NCI-H526 treated with DMSO at 0.1 percent for 48 hours (cell line): Measurements from ENCODE around the gene WASHC2A.
"Not testable (repeated sequence)": the region's sequence is repeated elsewhere in the genome, so short reads cannot be mapped to it uniquely, and the experiment has no call there.

Experiments
- DNase-seq: peaks from one replicate; lab custom pipeline; 2025; lab: John Stamatoyannopoulos, UW

Gene WASHC2A

DNA sequence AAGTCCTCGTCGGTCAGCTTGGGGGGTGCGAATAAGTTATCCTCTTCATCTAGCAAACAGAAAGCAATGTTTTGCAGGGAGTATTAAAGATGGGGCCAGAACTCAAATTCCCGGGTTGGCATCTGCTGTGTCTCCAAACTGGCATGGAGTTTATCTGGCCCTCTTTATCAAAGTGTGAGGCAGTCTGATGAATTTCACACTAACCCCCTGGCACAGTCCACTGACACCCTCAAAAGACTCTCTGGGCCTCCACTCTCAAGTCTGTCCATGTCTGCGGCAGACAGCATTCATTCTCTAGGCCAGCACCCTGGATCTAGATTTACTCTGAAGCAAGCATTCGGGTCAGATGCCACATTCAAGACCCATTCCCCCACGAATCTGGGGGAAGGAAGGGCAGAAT is 6.2 kb upstream of the WASHC2A start:
- DNase-seq: not testable (repeated sequence)

DNA sequence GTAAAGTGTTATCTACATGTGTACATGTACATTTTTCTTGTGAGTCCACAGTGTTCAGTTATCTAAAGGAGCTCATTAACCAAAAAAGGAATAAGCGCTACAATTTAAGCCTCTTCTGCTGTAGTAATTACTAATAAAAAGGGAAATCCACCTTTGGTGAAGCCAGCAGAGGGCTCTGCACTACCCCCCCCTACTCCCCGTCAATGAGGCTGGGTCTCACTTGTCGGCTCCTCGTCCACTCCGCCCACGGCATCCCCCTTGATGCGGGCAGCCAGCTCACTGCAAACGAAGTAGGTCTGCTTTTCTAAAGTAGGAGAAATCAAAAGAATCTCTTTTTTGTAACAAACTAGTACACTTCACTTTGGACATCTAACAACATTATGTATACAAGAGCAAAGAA is 4.7 kb upstream of the WASHC2A start:
- no peak for DNase-seq

DNA sequence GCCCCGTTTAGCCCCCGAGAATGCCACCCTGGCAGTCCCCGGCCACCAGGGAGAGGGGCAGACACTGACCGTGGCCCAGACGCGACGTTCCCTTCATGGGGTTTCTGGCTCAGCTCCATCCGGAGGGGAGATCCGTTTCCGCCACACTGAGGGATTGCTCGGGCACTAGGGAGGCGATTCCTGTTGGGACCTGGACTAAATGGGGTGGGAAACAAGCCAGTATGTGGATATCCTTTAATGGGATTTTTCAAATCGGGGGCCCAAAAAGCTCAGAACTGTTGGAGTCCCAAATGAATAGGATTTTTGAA is 552 bp downstream of the WASHC2A start:
- not testable (repeated sequence) for DNase-seq

DNA sequence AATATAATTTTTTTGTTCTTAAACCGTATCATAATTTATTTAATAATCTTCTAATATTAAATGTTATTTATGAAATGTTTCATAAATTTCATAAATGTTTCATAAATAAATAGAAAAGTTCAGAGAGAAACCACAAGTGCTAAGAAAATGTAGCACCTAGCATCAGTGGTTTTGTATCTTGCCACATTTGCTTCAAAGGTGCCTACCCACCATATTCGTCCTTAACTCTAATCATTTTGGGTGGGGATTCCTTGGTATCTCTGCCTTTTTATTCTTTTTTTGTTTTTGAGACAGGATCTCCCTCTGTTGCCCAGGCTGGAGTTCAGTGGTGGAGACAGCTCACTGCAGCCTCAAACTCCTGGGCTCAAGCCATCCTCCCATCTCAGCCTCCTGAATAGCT is 7.4 kb downstream of the WASHC2A start:
- DNase-seq: not testable (repeated sequence)

DNA sequence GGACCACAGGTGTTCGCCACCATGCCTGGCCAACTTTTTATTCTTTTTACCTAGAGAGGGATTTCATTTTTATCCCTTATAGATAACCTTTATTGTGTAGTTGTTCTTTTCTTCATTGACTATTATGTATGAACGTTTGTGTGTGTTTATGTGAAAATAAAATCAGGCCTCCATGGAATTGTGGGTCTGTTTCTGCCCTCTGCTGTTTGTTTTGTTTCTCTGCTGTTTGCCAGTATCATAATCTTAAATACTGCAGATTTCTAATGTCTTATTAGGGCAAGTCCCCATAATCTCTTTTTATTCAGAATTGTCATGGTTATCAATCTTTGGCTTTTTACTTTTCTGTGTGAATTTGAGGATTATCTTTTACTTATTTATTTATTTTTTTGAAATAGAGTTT is 7.8 kb downstream of the WASHC2A start:
- DNase-seq: not testable (repeated sequence)

DNA sequence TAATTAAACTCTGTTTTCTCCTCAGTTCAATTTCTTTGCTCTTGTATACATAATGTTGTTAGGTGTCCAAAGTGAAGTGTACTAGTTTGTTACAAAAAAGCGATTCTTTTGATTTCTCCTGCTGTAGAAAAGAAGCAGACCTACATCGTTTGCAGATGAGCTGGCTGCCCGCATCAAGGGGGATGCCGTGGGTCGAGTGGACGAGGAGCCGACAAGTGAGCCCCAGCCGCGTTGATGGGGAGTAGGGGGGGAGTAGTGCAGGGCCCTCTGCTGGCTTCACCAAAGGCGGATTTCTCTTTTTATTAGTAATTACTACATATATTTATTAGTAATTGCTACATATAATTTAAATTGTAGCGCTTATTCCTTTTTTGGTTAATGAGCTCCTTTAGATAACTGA is 23.6 kb downstream of the WASHC2A start:
- not testable (repeated sequence) for DNase-seq

DNA sequence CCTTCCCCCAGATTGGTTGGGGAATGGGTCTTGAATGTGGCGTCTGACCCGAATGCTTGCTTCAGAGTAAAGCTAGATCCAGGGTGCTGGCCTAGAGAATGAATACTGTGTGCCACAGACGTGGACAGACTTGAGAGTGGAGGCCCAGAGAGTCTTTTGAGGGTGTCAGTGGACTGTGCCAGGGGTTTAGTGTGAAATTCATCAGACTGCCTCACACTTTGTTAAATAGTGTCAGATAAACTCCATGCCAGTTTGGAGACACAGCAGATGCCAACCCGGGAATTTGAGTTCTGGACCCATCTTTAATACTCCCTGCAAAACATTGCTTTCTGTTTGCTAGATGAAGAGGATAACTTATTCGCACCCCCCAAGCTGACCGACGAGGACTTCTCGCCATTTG is 25.2 kb downstream of the WASHC2A start:
- not testable (repeated sequence) for DNase-seq

DNA sequence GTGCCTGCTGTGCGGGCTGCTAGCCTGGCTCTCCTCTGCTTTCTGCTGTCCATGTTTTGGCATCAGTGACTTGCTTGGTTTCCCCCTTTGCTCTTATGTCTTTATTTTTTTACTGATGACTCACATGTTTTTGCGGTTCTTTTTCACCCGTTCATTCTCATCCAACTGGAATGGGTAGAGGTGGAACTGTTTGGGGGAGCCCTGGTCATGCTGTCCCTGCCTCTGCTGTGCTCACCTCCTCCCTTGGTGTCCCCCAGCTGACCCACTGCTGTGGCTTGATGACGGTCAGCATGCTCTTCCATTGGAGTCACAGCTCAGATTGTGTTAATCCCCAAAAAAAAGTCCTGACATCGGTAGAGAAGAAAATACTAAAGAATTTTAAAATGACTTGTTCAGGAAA is 26.9 kb downstream of the WASHC2A start:
- DNase-seq: not testable (repeated sequence)

DNA sequence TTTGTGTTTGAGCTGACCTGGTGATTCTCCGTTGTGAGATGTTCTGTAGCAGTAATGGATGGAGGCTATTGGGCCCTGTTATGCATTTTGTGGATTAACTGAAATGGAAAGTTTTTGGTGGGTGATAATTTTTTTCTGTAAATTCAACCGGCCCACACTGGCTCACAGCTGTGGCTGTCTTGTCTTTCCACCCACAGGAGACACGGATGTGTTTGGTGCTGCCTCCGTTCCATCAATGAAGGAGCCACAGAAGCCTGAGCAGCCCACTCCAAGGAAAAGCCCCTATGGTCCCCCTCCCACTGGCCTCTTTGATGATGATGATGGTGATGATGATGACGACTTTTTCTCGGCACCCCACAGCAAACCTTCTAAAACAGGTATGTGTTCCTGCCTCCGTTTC is 27.6 kb downstream of the WASHC2A start:
- not testable (repeated sequence) for DNase-seq

DNA sequence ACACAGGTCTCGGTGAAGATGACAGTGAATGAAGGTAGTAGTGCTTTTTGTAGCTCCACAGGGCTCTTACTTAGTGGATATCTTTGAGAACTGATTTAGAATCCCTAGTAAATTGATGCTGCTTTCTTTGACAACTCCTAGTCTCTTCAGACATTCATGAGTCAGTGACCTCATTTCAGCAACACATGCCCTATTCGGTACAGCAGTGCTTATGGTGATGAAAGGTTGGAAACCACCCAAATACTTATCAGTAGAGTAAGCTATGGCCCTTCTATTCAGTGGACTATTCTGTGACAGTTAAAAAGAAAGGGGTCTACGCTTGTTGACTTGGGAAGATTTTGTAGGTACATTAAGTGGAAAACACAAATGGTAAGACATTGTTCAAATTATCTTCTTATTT is 29.0 kb downstream of the WASHC2A start:
- not testable (repeated sequence) for DNase-seq

DNA sequence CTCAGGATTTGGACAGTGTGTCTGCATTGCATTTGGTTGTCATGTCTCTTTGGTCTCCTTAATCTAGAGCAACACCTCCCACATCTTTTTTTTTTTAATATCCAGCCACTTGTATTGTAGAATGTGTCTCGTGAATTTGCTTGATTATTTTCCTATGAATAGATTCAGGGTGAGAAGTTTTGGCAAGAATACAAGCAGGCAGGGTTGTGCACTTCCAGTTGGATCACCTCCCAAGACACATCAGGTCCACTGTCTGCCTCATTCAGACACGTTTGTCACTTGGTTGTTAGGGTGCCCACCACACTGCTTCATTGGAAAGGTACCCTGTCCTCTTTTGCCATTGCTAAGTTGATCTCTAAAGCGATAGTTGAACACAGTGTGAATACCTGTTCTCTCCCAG is 30.9 kb downstream of the WASHC2A start:
- DNase-seq: not testable (repeated sequence)

DNA sequence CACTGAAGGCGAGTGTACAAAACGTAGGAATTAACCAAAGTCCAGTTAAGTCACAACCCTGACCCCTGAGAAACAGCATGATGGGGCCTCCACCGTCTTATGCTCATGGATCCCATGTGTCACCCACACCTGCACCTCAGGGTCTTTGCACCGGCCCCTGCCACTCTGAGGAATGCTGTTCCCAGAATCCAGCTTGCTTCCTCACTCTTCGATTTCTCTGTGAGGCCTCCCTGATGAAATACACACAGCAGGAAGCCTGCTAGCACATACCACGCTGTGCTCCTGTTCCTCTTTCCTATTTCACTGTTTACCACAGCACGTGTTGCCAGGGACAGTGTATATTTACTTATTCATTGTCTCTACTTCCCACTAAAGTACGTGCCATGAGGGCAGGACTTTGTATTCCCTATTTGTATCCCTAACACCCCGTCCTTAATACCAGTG is 33.4 kb downstream of the WASHC2A start:
- not testable (repeated sequence) for DNase-seq

DNA sequence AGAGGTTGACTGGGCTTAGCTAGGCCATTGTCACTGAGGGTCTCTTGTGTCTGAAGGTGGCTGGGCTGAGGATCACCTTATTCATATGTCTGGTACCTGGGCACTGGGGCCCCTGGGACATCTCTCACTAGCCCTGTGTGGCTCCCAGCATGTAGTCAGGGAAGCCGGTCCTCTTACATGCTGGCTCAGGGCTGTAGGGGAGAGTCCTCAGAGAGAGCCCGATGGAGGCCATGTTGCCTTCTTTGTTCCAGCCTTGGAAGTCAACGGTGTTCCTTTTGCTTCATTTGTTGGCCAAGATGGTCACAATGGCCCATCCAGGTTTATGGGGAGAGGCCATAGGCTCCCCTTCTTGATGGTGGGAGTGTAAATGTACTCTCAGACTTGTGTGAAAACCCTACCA is 34.0 kb downstream of the WASHC2A start:
- not testable (repeated sequence) for DNase-seq

DNA sequence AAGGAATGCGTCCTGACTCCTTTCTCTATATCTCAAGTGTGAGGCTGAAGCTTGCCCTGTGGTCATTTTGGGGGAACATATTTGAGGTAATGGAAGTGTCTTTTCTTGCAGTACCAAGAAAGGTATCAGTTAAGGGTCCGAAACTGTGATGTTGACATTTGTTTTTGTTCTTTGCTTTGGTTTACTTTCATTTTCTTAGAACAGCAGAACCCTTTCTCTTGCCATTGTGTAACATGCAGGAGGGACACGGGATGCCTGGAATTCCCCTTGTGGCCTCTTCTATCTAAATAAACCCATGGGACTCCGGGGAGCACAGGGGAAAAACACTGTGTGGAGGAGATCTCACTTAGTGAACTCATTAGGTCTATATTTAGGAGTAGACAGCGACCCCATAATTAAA is 34.5 kb downstream of the WASHC2A start:
- DNase-seq: not testable (repeated sequence)

DNA sequence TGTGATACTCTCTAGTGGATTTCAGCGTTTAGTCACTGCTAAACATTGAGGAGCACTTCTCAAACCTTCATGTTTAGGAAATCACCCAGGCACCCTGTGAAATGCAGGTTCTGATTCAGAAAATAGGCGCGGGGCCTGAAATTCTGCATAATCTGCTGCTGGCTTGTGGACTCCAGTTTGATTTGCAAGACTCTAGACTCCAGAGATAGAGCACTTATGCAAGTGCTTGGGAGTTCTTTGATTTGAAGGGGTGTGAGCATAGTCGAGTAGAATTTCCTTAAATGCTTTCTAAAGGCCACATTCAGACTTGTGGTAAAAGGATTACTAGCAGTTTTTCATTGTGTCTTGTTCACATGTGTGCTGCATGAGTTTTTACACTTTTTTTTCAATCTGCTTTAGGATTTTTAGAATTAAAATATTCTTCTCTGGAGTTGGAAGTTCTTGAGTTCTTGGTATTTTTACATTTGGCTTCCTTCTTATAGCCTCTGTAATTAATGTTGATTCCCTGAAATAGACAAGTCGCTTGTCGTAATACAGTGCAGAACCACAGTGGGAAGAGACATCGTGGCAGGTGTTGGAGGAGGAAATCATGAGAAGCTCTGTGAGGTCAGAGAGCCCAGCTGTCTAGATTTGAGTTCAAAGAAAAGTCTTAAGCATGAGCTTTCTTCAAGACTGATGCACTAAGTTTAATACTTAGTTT is 41.4 kb downstream of the WASHC2A start:
- DNase-seq: not testable (repeated sequence)

DNA sequence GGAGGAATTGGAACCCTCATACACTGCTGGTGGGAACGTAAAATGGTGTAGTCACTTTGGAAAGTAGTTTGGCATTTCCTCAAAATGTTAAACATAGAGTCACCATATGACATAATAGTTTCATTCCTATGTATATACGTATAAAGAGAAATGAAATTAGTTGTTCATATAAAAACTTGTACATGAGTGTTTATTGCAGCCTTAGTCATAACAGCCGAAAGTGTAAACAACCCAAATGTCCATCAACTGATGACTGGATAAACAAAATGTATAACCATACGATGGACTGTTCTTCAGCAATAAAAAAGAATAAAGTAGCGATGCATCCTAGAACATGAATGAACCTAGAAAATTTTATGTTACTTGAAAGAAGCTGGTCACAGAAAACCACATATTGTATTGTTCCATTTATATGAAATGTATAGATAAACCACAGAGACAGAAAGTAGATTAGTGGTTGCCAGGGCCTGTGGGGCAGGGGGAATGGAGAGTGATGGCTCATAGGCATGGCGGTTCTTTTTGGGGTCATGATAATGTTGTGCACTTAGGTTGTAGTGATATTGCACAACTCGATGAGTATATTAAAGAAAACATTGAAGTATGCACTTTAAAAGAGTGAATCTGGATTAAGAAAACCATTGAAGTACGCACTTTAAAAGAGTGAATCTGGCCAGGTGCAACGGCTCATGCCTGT is 44.8 kb downstream of the WASHC2A start:
- DNase-seq: not testable (repeated sequence)

DNA sequence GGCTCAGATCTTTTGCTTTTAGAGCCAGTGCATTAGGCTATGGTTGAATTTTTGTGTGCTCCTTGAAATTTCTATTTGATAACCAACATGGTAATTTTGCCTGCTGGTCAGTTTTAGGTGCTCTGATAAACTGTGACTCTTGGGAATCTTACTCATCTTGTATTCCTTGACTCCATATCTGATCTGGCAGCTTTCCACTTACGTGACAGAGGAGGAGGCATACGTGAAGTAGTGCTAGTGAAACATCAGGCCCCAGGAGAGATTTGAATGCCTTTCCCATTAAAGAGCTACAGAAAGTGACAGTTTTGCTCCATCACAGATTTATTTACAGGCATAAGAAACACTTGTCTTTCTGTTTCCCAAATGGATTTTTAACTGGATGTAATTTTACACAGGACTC is 59.0 kb downstream of the WASHC2A start:
- DNase-seq: not testable (repeated sequence)

DNA sequence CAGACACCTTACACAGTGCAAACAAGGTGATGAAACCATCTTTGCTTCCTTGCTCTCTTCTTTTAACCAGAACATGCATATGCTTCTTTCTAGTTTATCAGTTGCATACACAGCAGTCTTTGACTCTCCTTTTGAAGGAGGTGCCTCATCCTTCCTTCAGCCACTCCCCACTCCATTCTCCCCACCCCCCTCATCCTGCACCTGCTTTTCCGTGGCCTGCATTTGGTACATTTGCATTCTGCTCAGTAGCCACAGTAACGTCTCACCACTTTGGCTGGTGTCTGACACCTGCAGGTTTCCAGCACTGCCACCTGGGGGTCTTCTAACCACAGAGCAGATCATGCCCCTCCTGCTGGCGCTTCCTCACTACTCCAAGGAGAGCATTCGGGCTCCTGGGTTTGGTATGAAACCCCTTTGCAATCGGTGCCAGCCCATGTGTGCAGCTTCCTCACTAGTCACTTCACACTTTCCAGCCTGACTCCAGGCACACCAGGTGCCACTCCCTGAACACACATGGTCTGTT is 60.1 kb downstream of the WASHC2A start:
- DNase-seq: peak; percentile 29

DNA sequence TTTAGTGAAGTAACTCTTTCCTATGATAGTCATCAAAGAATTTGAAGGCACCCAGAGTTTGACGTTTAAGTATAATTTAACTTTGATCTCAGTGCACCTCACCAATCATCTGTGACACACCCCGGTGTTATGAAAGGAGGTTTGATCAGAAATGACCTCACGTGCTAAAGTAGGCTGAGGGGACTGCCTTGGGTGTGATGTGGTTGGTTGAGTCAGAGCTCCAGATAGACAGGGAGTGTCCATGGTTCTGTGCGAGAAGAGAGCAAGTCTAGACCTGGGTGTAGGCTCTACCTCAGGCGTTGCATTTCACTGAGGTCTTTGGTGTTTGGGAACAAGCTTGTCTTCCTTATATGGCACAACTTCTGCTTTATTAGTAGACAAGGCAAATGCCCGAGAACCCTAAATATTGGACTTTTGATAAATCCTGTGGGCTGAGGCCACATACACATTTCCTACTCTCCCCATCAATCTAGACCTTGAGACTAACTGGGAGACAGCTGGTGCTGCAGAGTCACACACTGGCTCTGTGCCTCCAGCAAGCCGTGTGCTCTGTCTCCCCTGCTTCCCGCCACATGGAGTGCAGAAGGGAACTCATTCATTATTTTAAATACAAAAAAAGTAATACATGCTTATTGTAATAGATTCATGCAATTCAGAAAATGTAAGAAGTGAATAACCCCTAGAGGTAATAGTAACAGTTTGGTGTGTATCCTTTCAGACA is 63.7 kb downstream of the WASHC2A start:
- DNase-seq: not testable (repeated sequence)

DNA sequence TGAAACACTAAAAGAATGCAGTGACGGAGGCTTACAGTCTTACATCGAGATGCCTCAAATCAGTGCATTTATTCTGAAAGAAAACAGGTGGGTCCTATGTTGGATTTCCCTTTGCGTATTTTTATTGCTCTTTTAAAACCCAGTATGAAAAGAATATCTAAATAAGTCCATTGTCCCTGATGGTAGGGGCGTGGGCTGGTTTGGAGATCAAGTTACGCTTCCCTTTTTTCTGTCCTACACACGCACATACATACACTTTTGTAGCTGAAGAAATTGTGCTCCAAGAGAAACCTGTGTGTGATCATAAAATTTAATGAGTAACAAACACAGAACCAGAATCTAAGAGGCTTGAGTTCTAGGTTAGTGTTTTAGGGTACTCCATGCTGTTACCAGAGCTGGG is 64.6 kb downstream of the WASHC2A start:
- peak; percentile 26 for DNase-seq

DNA sequence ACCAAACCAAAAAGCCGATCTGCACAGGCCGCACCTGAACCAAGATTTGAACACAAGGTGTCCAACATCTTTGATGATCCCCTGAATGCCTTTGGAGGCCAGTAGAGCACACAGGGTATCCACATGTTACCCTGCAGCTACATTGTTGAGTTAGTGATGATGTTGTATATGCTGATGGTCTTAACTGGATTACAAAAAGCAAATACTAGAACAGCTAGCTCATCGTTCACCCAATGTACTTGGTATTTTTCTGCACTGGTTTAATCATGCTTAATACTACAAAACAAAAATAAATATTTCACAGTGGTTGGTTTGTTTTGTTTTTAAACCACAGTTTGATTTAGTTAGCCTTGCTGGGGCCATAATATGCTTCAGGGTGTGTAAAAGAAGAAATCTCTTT is 65.1 kb downstream of the WASHC2A start:
- DNase-seq: not testable (repeated sequence)

DNA sequence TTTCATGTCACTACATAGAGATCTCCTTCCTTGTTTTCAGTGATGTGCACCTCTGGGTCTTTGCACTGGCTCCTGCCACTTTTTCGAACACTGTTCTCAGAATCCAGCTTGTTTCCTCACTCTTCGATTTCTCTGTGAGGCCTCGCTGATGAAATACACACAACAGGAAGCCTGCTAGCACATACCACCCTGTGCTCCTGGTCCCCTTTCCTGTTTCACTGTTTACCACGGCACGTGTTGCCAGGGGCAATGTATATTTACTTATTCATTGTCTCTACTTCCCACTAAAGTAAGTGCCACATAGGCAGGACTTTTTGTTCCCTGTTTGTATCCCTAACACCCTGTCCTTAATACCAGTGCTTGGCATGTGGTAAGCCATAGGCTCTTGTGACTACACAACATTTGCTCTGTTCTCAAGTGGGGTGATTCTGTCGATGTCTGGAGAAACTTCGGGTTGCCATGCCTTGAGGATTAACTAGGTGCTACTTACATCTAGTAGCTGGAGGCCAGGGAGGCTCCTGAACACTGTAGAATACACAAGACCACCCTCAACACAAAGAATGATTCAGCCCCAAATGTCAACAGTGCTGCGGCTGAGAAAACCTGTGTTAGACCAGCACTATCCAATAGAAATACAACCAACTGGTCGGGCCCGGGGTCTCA is 75.9 kb downstream of the WASHC2A start:
- DNase-seq: not testable (repeated sequence)
